Stimulated activated naive CD8-positive, alpha-beta T cell treated with anti-CD3 and anti-CD28 coated beads, Interleukin-15, amount 100 ng/mL, for 72 hours (primary cell): ENCODE results near the gene PGS1.

Experiments
- ATAC-seq: fragments of 150-1000 bp; cut with Tn5 transposase; 2 replicates; pipeline ENCODE4 v1.10.0; 2021; ENCODE audit warnings: mild to moderate bottlenecking, moderate library complexity
- DNase-seq, 2 donors: peaks; one replicate each; pipeline ENCODE4 v3.0.0; 2021 to 2022
- H3K27ac Mint-ChIP-seq, 2 donors: one replicate each; pipeline ENCODE4 v1.8.0; 2022; ENCODE audit warnings: mild to moderate bottlenecking in 2 of 2, mixed read lengths in 2 of 2, moderate library complexity in 2 of 2
- H3K27me3 Mint-ChIP-seq: one replicate; pipeline ENCODE4 v1.8.0; 2022; ENCODE audit warnings: mixed read lengths
- H3K4me1 Mint-ChIP-seq: one replicate; pipeline ENCODE4 v1.8.0; 2022; ENCODE audit warnings: mild to moderate bottlenecking, mixed read lengths
- H3K4me3 Mint-ChIP-seq, 2 donors: one replicate each; pipeline ENCODE4 v1.8.0; 2022; ENCODE audit warnings: mild to moderate bottlenecking in 2 of 2, mixed read lengths in 2 of 2, moderate library complexity in 1 of 2
- H3K9me3 Mint-ChIP-seq, 2 donors: one replicate each; pipeline ENCODE4 v1.8.0; 2022; ENCODE audit warnings: mixed read lengths in 2 of 2

PGS1 gene

DNA sequence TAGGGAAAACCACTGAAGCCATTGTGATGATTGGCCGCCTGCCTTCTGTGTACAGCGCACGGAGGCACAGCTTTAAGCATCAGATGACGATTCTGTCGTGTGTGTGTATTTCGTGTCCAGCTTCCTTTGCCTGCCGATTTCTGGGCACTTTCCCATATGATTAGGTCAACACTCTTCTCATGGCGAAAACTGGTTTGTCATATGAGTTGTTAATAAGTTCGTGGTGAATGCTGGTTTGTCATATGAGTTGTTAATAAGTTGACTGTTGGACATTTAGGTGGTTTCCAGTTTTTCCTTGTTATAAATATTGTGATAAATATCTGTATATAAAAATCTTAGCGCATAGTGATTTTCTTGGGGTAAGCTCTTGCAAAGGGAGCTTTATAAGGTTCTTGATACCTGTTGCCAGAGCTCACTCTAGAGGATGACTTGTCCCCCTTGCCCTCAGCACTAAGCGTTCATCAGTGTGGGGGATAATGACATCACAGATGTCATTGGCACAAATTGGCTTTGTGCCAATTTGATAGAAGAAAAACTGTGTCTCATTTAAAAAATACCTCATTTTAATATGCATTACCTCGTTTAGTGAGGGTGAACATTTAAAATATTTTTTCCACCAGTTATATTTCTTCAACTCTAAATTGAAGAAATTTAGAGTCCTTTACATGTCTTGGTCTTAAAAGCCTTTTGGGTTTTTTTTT, 40.0 kb downstream of the PGS1 start:
- Mint-ChIP-seq H3K27ac (peak overlapping the region in 1 of 2 donors; percentile 74), H3K9me3 (no peaks in the 10 kb centered on the region), H3K27me3 (no peaks in the 10 kb centered on the region), H3K4me3 (no peak overlapping the region), H3K4me1 (peaks cover 74% of the 10 kb centered on the region)
- ATAC-seq (no peak), DNase-seq (no peak)

DNA sequence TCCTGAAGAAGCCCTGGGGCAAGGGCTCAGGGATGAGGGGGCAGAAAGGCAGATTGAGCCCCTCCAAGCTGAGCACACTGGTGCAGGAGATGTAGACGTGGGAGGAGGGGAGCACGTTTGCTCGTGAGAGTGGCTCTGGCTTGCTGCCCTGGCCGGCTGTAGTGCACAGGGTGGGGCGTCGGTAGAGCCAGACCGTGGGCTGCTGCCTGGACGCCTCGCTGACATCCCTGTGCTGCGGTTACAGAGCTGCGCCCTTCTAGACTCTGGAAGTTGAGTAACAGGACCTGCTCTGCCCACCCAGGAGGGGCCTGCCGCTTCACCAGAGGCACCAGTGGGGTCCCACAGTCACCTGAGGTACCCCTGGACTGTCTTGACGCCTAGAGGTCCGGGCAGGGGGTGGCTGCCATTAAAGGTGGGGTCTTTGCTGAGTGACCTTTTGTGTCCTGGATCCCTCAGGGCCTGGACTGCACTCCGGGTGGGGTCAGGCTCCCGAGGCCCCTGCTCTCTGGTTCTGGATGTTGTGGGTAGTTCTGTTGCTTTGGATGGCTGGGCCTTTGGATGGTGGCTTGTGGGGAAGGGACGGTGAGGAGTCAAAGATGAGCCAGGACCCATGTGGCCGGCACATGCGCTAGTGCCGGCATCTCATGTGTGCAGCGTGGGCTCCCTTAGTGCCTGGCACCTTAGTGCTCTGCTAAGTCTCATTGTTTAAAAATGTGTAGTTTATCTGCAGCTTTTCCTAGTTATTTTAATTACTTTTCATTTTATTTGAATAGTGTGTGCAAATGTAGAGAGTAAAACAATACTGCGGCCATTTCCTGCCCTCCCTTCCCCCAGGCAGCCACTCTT, 41.7 kb downstream of the PGS1 start:
- no peaks in the 10 kb centered on the region for H3K9me3 Mint-ChIP-seq
- ATAC-seq = no peak
- H3K27ac Mint-ChIP-seq = peak overlapping the region; percentile 42 to 77
- H3K4me3 Mint-ChIP-seq = no peak overlapping the region
- no peak for DNase-seq
- peaks cover 57% of the 10 kb centered on the region for H3K4me1 Mint-ChIP-seq
- no peaks in the 10 kb centered on the region for H3K27me3 Mint-ChIP-seq

DNA sequence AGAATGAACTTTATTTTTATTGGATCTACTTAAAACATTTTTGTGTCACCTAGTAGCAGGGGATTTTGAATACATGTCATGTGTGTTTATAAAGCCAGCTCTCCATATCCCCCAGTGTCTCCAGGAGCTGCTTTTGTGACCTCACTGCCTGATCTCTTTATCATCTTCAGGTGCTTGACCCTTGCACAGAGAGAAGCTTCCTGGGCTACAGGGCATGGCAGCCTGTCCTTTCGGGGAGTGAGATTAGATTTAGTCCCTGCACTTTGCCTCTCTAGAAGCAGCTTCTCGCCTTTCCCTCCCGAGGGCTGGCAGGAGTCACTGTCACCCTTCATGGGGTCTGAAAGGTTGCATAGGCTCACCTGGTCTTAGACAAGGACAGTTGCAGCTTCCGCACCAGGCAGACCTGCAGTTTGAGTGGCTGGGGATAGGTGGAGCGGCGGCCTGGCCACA, 42.7 kb downstream of the PGS1 start:
- Mint-ChIP-seq H3K27me3 (no peaks in the 10 kb centered on the region), H3K4me1 (peaks cover 48% of the 10 kb centered on the region), H3K9me3 (no peaks in the 10 kb centered on the region), H3K4me3 (no peak overlapping the region), H3K27ac (no peak overlapping the region)
- DNase-seq (no peak), ATAC-seq (no peak)

DNA sequence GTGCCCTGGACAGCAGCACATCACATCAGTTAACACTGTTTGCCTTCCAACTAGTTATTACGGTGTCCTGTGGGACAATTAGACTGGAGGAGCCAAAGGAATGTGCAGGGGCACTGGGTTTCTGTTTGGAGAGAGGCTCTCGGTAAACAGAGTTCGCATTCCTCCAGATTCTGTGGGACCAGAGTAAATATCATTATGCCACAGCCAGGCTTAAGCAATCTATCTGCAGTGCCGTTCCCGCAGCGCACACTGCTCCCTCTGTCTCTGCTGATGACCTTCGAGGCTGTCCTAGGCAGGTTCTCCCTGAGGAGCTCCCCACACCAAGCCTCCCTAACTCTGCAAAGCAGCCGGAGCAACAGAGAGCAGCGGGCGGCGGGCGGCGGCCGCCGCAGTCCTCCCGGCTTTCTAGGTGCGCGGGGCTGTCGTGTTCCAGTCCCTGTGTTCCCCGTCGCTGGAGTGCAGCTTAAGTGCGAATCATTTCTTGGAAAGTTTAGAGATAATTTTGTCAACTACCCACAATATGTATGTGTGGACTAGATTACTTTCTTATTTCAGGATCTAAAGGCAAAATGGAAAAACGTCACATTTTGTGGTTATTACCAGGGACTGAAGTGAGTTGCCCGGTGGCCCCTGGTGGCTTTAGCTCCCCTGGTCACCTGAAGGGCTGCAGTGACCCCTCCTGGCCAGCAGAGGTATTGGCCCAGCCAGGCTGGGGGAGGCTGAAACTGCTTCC, 43.3 kb downstream of the PGS1 start:
- peaks cover 42% of the 10 kb centered on the region for H3K4me1 Mint-ChIP-seq

DNA sequence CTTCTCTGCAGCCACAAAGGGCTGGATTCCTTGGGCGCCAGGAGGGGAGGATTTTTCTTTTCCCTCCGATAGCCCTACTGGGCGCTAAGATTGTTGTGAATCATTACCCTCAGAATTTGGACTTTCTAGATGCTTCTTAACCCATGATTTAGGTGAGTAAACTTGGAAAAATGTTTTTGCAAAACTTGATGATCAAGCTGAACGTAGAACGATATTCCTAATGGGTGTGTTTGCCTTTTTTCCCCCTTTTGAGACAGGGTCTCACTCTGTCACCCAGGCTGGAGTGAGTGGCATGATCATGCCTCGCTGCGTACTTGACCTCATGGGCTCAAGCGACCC, 43.8 kb downstream of the PGS1 start:
- Mint-ChIP-seq H3K27me3 (no peaks in the 10 kb centered on the region), H3K9me3 (no peaks in the 10 kb centered on the region), H3K4me3 (no peak overlapping the region), H3K4me1 (peaks cover 37% of the 10 kb centered on the region), H3K27ac (peak overlapping the region in 1 of 2 donors; percentile 57)
- ATAC-seq = no peak
- no peak for DNase-seq

More for the DNA sequence above, 43.3 kb downstream of the PGS1 start:
- ATAC-seq (peak; percentile 87), DNase-seq (peak; percentile 67 to 76)
- Mint-ChIP-seq H3K27ac (peak overlapping the region in 1 of 2 donors; percentile 57), H3K27me3 (no peaks in the 10 kb centered on the region), H3K9me3 (no peaks in the 10 kb centered on the region), H3K4me3 (no peak overlapping the region)

DNA sequence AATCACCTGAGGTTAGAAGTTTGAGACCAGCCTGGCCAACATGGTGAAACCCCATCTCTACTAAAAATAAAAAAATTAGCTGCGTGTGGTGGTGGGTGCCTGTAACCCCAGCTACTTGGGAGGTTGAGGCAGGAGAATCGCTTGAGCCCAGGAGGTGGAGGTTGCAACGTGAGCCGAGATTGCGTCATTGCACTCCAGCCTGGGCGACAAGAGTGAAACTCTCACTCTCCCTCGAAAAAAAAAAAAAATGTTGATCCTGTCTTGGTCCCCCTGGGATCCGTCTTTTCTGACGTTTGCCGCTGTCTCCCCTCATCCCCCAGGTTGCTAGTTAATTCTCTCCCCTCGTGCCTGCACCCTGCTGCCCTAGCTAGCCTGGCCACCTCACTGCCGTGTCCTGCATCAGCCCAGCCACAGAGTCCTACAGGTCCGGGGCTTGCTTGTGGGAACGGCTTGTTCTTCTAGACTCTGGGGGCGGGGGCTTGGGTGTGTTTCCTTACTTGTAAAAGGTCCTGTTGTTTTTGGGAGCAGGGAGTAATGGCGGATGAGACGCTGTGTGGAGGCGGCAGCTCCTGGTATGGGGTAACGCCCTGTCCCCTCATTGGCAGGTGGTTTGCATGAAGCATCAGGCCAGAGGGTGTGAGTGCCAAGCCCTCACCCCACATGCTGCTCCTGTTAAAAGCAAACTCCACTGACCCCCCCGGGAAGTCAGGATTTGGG, 44.6 kb downstream of the PGS1 start:
- no peak overlapping the region for H3K27ac Mint-ChIP-seq
- no peak for ATAC-seq
- H3K4me1 Mint-ChIP-seq = peaks cover 32% of the 10 kb centered on the region
- no peaks in the 10 kb centered on the region for H3K9me3 Mint-ChIP-seq
- no peak for DNase-seq
- H3K27me3 Mint-ChIP-seq = no peaks in the 10 kb centered on the region
- H3K4me3 Mint-ChIP-seq = no peak overlapping the region

DNA sequence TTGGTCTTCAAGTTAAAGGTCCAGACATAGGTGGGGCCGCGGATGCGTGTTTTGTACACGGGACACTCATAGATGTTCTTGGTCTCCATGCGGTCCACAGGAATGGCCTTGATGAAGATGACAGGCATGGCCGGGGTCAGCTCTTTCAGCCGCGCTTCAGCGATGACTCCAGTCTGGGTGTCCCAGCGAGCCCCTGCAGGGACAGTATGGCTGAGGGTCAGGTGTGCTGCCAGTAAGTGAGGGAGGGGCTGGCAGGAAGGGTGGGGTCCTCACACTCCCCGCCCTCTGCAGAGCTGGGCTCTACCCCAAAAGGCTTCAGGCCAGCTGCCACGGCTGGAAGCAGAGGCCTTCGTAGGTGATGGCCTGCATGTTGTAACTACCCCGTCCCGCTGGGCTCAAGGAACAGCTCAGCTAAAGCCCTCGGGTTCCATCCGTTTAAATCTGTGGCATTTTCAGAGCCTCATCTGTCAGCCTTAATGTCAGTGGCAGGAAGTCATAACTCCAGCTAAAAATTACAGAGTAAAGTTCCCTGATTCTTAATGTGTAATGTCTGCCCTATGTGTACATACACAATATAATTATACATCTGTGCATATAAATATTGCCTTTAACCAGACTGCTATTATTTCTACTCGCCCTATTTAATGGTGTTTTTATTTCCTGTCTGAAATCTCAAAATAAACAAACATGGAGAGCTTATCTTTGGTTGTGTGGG, 45.7 kb downstream of the PGS1 start:
- H3K4me1 Mint-ChIP-seq = peaks cover 30% of the 10 kb centered on the region
- ATAC-seq (no peak), DNase-seq (no peak)
- no peak overlapping the region for H3K4me3 Mint-ChIP-seq
- H3K27me3 Mint-ChIP-seq = no peaks in the 10 kb centered on the region
- H3K27ac Mint-ChIP-seq = no peak overlapping the region
- no peaks in the 10 kb centered on the region for H3K9me3 Mint-ChIP-seq

DNA sequence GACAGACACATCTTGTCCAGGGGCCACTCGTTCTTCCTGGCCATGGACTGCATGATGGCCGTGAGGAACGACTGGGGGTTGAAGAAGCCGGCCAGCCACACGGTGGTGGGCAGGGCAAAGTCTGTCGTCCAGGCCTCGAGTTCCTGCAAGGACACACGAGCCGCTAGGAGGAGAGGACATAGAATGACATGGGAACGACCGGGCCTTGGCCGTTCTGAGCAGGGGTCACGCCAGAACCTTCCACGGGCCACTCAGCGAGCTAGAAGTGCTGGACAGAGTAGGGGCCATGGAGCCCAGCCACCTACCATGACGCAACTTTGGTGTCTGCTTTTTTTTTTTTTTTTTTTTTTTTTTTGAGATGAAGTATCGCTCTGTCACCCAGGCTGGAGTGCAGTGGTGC, 47.0 kb downstream of the PGS1 start:
- peaks cover 17% of the 10 kb centered on the region for H3K4me1 Mint-ChIP-seq
- H3K27me3 Mint-ChIP-seq = no peaks in the 10 kb centered on the region
- peak overlapping the region in 1 of 2 donors; percentile 91 for H3K27ac Mint-ChIP-seq
- H3K4me3 Mint-ChIP-seq = no peak overlapping the region
- DNase-seq = no peak
- ATAC-seq = no peak
- H3K9me3 Mint-ChIP-seq = no peaks in the 10 kb centered on the region

DNA sequence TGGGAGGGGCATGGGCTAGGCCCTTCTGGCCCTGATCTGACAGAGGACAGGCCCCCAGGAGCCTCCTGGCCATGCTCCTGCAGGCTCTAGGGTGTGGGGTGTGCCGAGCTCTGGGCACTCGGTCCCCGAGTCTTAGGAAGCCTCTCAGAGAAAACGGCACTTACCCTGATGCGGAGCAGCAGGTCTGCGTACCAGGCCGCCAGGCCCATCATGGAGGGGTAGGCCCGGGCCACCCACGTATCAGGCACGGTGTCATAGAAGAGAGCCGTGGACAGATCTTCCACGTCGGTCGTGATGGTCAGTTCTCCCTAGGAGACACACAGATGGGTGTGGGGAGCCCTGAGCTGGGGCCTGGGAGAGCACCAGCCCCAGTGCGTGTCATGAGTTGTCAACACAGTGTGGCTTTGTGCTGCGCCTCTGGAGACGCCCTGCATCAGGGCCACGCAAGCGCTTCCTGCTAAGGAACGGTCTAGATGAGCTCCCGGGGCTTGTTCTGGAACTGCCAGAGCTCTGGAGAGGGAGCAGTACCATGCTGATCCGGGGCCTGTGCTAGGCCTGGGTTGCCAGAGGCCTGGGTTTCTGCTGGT, 47.9 kb downstream of the PGS1 start:
- H3K9me3 Mint-ChIP-seq = no peaks in the 10 kb centered on the region
- DNase-seq (no peak), ATAC-seq (peak; percentile 13)
- peaks cover 16% of the 10 kb centered on the region for H3K4me1 Mint-ChIP-seq
- no peak overlapping the region for H3K27ac Mint-ChIP-seq
- H3K4me3 Mint-ChIP-seq = no peak overlapping the region
- H3K27me3 Mint-ChIP-seq = no peaks in the 10 kb centered on the region

DNA sequence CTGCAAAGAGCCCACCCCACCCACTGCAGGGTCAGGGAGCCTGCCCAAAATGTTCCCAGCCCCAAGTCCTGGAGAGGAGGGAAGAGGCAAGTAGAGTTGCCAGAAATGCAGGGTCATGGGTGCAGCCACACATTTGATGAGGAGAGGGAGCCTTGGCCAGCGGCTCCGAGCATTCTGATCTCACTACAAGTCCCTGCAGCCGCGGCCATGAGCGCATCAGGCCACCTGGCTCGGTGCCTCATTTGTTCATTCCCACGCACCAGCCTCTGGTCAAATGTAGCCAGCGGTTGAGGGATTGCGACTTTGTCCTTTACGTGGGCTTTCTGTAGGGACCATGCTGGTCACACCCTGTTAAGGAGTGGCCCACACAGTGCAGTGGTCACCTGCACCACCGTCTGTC, 48.7 kb downstream of the PGS1 start:
- Mint-ChIP-seq H3K27me3 (no peaks in the 10 kb centered on the region), H3K4me1 (peaks cover 11% of the 10 kb centered on the region), H3K9me3 (no peaks in the 10 kb centered on the region), H3K4me3 (no peak overlapping the region), H3K27ac (no peak overlapping the region)
- ATAC-seq (no peak), DNase-seq (no peak)

DNA sequence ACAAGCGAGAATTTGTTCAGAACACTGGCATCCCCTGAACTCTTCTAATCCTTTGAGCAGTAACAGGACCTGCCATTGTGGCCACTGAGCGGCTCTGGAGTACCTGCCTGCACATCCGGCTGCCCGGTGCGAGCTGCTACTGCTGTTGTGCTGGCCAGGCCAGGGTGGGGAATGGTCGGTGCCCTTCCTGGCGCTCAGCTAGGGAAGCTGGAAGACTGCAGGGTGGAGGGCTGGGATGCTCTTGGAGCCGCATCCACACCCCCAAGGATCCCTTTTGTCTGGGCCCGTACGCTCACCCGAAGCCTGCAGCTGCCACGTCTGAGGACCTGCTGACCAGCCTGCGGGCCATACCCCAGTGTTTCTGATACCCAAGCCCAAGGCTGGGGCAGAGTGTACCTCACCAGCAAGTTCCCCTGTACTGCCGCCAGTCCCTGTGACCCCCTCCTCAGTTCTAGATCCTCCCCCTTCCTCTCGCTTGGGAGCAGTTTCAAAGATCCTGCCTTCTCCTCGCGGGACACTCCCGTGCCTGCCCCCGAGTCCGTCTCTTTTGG, 49.7 kb downstream of the PGS1 start:
- Mint-ChIP-seq H3K4me3 (no peak overlapping the region), H3K9me3 (no peaks in the 10 kb centered on the region), H3K4me1 (peaks cover 7% of the 10 kb centered on the region), H3K27me3 (no peaks in the 10 kb centered on the region), H3K27ac (peak overlapping the region in 1 of 2 donors; percentile 93)
- DNase-seq = no peak
- ATAC-seq = no peak

DNA sequence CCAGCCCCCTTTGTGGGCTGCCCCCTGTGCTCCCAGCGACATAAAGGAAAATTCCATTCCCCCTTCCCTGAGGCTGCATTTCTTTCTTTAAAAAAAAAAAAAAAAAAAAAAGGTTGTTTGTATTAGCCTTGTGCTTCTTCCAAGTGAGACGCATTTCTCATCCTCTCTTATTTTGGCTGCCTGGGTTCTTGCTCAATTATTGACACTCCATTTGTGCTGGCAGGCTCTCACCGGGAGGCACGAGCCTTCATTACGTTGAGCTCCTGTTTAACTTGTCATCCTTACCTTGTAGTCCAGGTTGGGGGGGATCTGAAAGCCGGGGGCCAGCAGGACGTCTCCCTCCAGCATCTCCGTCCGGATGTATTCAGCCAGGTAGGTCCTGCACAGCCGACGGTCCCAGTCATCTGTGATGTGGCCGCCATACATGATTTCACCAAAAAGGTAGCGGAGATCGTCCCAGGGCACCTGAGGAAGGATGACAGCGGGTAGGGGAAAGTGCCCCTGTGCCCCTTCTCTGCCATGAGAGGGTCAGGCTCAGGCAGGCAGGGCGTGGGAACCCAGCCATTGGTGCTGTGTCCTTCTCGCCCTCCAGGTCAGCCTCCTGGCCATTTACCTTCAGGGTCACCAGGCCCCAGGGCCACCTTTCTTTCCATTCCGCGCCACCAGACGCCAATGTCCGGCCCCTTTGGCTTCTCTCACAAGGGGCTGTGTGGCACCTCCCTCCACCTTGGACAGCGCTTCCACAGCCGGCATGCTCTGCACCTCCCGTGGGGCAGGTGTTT, 50.6 kb downstream of the PGS1 start:
- Mint-ChIP-seq H3K4me1 (peaks cover 7% of the 10 kb centered on the region), H3K4me3 (no peak overlapping the region), H3K9me3 (no peaks in the 10 kb centered on the region), H3K27ac (peak overlapping the region in 1 of 2 donors; percentile 77), H3K27me3 (no peaks in the 10 kb centered on the region)
- ATAC-seq = no peak
- no peak for DNase-seq

DNA sequence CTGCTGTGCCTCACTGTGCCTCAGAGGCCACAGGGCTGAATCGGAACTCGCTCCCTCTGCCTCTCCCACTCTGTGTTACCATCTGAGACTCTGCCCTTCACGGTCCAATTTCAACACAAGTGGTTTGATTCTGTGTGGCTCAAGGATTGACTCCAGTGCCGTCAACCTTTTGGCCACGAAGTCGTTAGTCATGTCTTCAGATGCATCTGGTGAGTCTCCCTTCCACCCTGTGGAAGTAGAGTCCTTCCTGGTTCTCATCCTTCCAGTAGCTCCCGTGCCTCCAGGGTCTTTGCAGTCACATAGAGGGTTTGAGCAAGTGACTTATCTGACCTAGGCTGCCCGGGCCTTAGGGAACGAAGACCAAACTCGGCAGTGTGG, 51.2 kb downstream of the PGS1 start:
- H3K4me1 Mint-ChIP-seq = peaks cover 7% of the 10 kb centered on the region
- DNase-seq = no peak
- no peak overlapping the region for H3K4me3 Mint-ChIP-seq
- no peak for ATAC-seq
- no peaks in the 10 kb centered on the region for H3K27me3 Mint-ChIP-seq
- peak overlapping the region in 1 of 2 donors; percentile 77 for H3K27ac Mint-ChIP-seq
- H3K9me3 Mint-ChIP-seq = no peaks in the 10 kb centered on the region
